Measurements from ENCODE around the gene SRL. TPM values are rescaled to one million over a fixed set of nuclear protein-coding genes. Genes with fewer than 3 reads are reported as not detected.
A peak's percentile ranks its signal among the peaks of the same experiment; 100 is the strongest.

SRL gene
- total and polyA plus RNA-seq, 2 of the 13 experiments (the other 11 are each of a cell fraction or from before 2014, with no cell fraction given): 0.05 TPM; not detected in 1

GRCh38 chr16:4183237-4184037 lies 58.4 kb downstream of the SRL start (continued):
- TF ChIP-seq ZNF30 (CRISPR knock-in tag; IDR thresholded peaks at IDR 0.05): no peak
- TF ChIP-seq ZNF549 (CRISPR knock-in tag; IDR thresholded peaks at IDR 0.05): peak; percentile 84; the same call in 1 of the 2 replicates
- TF ChIP-seq ELF3 (CRISPR knock-in tag; IDR thresholded peaks at IDR 0.05): 0 out of 2 replicates have a peak, but pooled peaks have one; percentile 47
- TF ChIP-seq HMG20A (CRISPR knock-in tag; IDR thresholded peaks at IDR 0.05; ENCODE audit: borderline replicate concordance): no peak
- TF ChIP-seq THAP8 (CRISPR knock-in tag; IDR thresholded peaks at IDR 0.05; ENCODE audit: borderline replicate concordance): peak; percentile 82
- no peak for TF ChIP-seq ZNF3 (CRISPR knock-in tag; IDR thresholded peaks at IDR 0.05)
- no peak for TF ChIP-seq ZNF318 (CRISPR knock-in tag; IDR thresholded peaks at IDR 0.05)
- peak; percentile 80; the same call in 1 of the 2 replicates for TF ChIP-seq GABPB1 (CRISPR knock-in tag; IDR thresholded peaks at IDR 0.05)
- TF ChIP-seq ZSCAN21 (CRISPR knock-in tag; IDR thresholded peaks at IDR 0.05; ENCODE audit: borderline replicate concordance): peak; percentile 88
- no peak; the same call in 1 of the 2 replicates for TF ChIP-seq ARID5B (CRISPR knock-in tag; IDR thresholded peaks at IDR 0.05)
- no peak; the same call in 1 of the 2 replicates for TF ChIP-seq CTCF (CRISPR knock-in tag; IDR thresholded peaks at IDR 0.05)
- peak; percentile 38; the same call in 1 of the 2 replicates for TF ChIP-seq YEATS2 (CRISPR knock-in tag; IDR thresholded peaks at IDR 0.05; ENCODE audit: borderline replicate concordance)
- no peak for TF ChIP-seq RORA (CRISPR knock-in tag; IDR thresholded peaks at IDR 0.05)
- peak; percentile 86; the same call in 1 of the 2 replicates for TF ChIP-seq ZNF33B (CRISPR knock-in tag; IDR thresholded peaks at IDR 0.05)

All from HepG2 (cell line).